HG03457 (cell line): ENCODE data around the gene SIN3A.
"Not testable (repeated sequence)": the region's sequence is repeated elsewhere in the genome, so short reads cannot be mapped to it uniquely, and the experiment has no call there.

Experiments used
- ATAC-seq: cut with Tn5 transposase; IDR thresholded peaks from one replicate; pipeline ENCODE4 v1.9.1; 2021; ENCODE audit warnings: moderate number of reproducible peaks; ENCODE audit not compliant: unreplicated experiment

SIN3A gene

GRCh38 chr15:75339531-75340240, 111.8 kb downstream of the SIN3A start:
- no peak for ATAC-seq

GRCh38 chr15:75338661-75339240, 112.7 kb downstream of the SIN3A start:
- no peak for ATAC-seq

- ATAC-seq: no peak
Observed at GRCh38 chr15:75335705-75336355, 115.7 kb downstream of the SIN3A start, which contains the start of gene COMMD4. TSS of gene COMMD4 (plus strand) at chr15:75336063. CDS start at chr15:75336090, 27 bp downstream.

- no peak for ATAC-seq
Observed at GRCh38 chr15:75335313-75335704, 116.2 kb downstream of the SIN3A start.

- not testable (repeated sequence) for ATAC-seq
Observed at GRCh38 chr15:75333654-75334419, 117.7 kb downstream of the SIN3A start.

GRCh38 chr15:75332093-75332492, 119.4 kb downstream of the SIN3A start:
- not testable (repeated sequence) for ATAC-seq

GRCh38 chr15:75329571-75329970, 121.9 kb downstream of the SIN3A start:
- no peak for ATAC-seq

GRCh38 chr15:75328493-75329314, 122.8 kb downstream of the SIN3A start:
- no peak for ATAC-seq

- ATAC-seq: no peak
Observed at GRCh38 chr15:75327491-75327890, 124.0 kb downstream of the SIN3A start.

- ATAC-seq: no peak
Observed at GRCh38 chr15:75327005-75327404, 124.5 kb downstream of the SIN3A start.

- ATAC-seq: no peak
Observed at GRCh38 chr15:75325922-75326321, 125.6 kb downstream of the SIN3A start.

GRCh38 chr15:75321711-75322110, 129.8 kb downstream of the SIN3A start:
- ATAC-seq: no peak
